NCI-H526 treated with DMSO at 0.1 percent for 48 hours (cell line): Measurements from ENCODE around the gene PECR.

Experiments
- DNase-seq: peaks from one replicate; lab custom pipeline; 2025; lab: John Stamatoyannopoulos, UW

Gene PECR

GRCh38 chr2:216071111-216071851 lies 10.3 kb downstream of the PECR start:
- no peak for DNase-seq

DNA sequence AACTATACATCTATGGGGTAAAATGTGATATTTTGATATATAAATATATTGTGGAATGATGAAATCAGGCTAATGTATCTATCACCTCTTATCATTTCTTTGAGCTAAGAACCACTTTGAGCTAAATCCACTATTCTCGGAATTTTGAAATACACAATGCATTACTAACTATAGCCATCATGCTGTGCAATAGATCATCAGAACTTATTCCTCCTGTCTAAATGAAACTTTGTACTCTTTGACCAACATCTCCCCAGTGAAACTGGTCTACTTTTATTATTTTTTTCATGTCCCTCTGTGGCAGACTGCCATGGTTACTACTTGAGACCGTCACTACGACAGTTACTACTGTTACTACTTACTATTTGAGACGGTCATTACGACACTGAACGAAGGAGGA lies 11.4 kb downstream of the PECR start:
- no peak for DNase-seq

DNA sequence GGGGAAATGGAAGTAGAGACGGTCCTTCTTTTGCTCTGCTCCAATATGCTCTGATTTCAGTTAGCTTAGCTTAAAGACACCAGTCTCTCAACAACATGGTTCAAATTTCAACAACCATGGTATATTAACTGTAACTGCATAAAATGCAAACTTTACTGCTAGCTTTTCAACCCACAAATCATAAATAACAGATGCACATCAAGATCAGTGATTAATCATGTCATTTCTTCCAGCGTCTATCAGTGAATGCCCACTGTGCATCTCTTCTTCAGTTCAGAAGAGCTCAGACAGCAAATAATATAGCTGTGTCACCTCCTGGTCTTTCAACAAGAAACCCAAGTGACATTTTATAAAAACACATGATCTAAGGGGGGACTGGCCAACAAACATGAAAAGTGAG lies 12.6 kb downstream of the PECR start:
- no peak for DNase-seq

DNA sequence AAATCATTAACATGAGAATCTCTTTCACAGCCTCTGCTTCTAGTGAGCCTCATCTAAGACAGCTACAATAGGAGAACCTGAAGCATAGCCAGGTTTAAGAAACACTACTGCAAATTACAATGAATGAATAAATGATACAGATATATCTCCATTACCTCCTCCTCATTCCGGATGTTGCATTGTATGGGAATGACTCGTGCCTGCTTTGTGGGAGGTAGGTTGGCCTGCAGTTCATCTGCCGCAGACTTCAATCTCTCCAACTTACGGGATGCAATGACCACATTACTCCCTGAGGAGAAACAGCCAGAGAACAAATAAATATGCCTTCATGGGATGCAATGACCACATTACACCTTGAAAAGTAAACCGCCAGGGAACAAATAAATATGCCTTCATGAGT lies 15.4 kb downstream of the PECR start:
- DNase-seq, result no peak

DNA sequence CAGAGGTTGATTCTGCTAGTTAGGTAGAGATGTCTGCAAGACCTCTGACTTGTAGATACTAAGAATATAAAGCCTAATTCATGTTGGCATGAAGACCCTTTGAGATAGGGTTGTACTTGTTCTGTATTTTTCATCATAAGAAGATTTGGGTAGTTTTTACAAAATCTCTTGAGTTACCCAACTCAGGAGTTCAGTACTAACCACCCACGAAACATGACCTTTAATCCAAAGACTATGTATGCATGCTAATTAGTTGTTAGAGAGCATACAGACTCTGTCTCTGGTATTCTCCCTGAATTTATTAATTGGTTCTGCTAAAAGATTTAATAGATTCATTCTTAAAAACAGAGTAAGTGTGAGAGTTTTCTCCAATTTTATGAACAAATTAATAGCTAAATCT lies 16.9 kb downstream of the PECR start:
- DNase-seq, result no peak

DNA sequence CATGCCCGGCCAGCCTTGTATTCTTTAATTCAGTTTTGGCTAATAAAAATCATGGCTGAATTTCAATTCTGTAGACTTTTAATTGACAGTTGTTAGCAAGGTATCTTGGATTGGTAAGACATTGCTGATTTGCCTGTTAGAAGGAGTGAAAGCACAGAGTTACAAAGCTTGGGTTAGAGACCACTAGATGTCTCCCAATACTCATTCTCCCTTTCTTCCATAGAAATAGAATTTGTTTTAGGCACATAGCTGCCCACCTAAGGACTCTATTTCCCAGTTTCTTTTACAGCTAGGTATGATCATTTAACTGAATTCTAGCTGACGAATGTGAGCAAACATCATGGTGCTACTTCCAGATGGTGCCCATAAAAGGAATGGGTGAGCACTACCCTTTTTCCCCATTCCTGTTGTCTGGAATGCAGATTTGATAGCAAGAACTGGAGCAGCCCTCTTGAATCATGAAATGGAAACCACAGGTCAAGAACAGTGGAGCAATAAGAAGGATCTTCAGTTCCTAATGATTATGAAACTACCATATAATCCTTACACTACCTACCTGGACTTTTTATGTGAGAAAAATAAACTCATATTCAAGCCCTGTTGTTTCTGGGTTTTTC lies 17.5 kb downstream of the PECR start:
- DNase-seq, result no peak

DNA sequence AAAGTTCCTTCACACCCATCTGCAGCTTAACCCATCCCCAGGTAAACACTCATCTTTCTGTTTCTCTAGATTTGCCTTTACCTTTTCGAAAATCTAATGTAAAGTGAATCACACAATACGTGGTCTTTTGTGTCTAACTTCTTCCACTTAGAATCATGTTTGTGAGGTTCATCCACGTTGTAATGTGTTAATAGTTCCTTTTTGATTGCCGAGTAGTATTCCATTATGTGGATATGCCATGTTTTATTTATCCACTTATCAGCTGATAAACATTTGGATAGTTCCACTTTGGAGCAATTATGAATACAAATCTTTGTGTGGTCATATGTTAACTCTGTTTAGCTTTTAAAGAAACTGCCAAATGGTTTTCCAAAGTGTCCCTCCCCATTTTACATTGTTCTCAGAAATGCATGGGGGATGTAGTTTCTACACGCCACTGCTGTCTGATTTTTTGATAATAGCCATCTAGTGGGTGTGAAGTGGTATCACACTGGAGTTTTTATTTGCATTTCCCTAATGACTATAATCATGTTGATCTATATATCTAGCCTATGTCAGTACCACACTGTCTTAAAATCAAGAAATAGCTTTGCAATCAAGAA lies 22.3 kb downstream of the PECR start:
- no peak for DNase-seq

DNA sequence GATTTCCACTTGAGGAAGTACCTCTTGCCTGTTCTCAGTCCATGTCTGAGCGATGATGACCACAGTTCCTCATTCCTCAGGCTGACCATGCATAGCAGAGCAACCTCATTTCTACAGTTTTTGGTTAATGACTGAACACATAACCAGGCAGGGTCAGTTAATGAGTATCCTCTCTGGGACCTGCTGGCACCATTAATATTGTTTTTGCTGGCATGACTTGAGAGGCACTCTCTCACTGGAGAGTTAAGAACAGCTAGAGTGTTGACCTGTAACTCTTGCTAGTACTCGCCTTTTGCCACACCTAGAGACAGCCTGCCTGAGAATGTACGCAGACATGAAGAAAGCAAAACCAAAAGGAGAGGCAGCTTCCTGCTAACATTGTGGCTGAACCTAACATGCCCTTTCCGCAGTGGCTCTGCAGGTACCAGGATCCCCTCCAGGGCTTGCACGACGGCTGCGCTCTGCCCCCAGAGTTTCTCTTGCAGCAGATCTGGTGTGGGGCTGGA lies 23.9 kb downstream of the PECR start:
- no peak for DNase-seq

DNA sequence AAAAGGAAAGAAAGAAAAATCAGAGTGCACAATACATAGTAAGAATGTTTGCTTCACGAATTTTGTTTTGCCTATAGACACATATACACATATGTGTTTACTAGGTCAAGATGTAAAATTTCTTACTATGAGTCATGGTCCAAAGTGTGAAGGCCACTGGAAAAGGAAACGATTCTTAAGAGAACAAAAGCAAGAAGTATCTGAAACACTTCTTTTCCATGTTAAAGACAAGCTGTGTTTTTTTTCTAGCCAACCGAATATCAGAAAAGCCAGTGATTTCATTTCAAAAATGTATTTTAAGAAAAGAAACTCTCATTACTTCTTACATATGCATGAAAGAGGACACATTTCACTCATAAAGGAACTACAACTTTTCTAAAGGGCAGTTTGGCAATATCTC lies 24.9 kb downstream of the PECR start:
- DNase-seq, result no peak

DNA sequence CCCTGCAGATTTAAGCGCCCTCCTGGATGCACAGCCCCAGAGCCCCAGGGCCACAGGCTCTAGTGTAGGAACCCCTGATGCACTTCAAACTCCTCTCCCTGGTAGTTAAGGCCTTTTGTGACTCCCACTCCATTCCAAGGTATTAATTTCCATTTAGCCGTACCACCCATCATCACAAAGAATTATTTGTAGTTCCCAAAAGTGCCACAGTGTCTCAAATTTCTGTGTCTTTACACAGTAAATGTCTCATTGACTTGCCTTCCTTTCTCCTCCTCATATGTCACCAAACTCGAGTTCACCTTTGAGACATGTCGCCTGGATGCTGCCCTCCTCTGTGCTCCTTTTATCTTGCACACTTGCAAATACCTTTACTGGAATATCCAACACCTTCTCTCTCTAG lies 25.9 kb downstream of the PECR start:
- no peak for DNase-seq

GRCh38 chr2:216052420-216052819 lies 29.2 kb downstream of the PECR start:
- DNase-seq, result no peak

DNA sequence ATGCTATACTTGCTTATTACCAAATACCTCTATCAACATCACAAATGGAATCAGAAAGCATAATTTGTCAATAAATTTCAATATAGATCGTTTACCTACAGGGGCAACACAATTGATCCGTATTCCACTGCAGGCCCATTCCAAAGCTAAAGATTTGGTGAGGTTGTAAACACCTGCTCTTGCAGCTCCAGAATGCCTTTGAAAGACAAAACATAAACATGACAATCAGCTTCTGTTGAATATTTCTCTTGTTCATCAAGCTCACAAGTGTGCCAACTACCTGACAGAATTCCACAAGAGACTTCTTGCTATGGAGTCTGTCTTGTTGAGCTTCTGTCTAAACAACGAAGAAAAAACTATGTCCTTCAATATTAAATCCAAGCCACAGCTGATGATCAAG lies 30.3 kb downstream of the PECR start:
- no peak for DNase-seq

DNA sequence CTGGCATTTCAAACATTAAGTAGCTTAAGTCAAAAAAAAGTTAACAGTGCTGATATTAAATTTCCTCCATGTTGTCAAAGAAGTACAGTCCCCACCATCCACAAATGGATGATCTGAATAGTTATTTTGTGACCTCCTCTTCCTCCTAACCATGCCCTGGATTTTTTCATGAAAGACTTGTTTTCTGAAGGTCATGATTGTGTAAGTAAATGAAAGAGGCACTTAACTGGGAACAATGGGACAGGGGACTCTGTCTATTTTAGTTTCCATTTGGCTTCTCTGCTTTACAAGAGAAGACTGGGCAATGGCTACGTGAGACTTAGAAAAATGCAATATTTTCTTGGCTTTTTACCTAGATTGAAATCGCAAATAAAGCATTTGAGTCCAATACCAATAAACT lies 32.2 kb downstream of the PECR start:
- no peak for DNase-seq

GRCh38 chr2:216047397-216047796 lies 34.2 kb downstream of the PECR start:
- no peak for DNase-seq

DNA sequence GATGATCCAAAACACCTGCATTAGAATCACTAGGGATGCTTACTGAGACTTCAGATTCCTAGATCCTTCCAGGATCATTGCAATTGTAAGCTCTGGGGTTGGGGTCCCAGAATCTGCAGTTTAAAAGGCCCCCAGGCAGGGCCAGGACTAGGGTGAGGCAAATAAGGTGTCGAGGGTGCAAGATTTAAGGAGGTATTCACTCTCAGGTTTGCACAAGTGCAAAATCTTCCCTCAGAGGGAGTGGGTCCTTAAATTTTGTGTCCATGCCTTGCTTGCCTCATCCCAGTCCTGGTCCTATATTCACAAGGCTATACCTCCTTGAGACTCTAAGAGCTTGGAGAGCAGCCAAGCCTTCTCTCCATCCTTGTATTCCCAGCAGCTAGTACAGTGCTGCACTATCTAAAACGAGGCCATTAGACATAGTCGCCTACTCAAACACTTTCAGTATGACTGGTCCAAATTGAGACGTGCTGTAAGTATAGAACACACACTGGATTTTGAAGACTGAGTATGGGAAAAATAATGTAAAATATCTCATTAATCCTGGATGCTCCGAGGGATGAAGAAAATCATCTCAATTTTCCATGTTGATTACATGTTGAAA lies 36.6 kb downstream of the PECR start:
- DNase-seq, result no peak

DNA sequence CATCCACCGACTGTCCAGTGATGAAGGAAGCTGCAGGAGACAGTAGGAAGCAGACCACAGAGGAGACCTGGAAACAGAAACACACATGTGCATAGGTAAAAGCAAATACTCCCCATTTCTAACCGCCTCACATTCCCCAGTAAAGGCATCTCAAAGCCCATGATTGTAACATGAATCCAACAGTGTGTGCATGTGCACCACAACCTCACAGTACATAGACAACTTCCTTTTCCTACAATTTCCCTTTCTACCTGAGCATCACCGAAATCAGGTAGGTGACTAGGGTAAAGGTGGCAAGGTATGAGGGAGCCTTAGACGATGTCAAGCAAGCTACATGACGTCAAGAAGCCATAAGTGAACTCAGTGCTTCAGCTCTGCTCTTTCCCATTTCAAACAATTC lies 37.7 kb downstream of the PECR start:
- DNase-seq, result no peak

- no peak for DNase-seq
Observed at GRCh38 chr2:216041438-216041837, 40.2 kb downstream of the PECR start.

DNA sequence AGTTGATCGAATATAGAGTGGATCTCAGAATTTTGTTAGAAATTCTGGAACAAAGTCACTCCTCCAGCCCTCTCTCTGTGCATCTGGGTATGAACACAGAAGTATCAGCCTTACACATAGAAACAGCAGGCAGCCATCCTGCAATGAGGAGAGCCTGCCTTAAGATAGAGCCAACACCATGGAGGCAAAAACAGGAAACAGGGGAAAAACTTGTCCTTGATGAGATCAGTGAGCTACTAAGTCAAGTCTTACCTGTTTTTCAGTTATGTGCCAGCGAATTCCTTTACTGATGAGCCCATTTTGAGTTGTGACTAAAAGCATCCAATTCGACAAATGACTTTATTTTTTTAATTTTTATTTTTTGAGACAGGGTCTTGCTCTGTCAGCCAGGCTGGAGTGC lies 41.7 kb downstream of the PECR start:
- no peak for DNase-seq

DNA sequence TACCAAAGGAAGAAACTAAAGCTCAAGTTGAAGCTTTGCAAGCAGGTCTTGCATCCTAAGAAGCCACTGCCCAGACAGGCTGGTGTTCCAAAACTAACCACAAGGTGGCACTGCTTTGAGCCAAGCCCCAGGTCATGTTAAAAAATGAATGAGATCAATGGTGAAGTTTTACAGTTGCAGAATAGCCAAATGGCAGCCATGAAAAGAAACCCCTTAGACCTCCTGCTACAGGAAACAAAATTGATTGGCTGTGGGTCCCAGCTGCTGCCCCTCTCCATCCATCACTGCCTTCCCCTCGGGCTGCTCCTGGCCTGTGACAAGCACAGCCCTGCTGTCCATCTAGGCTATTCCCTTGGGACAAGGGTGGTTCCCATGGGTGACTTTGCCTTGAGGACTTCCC lies 47.5 kb downstream of the PECR start:
- peak; percentile 15 for DNase-seq

DNA sequence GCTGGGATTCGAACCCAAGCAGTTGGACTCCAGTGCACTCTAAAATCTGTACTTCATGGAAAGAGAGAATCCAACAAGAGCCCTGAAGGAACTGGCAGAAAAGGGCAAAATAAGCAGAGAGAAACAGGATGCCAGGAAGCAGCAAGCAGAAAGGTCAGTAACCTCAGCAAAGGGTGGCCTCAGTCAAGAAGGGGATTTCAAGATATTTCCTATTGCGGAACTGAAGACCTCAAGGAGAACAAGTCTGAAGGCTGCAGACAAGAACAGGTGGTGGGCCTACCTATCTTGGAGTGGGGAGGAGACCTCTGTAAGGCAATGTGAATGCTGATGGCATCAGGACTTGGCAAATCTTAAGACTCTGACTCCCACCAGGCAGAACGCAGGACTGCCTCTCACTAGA lies 48.2 kb downstream of the PECR start:
- no peak for DNase-seq

GRCh38 chr2:216031960-216032689 lies 49.5 kb downstream of the PECR start:
- no peak for DNase-seq

- no peak for DNase-seq
Observed at GRCh38 chr2:216030216-216030615, 51.4 kb downstream of the PECR start.
